Gastrocnemius medialis (tissue), 4 donors: Measurements from ENCODE around the gene NPIPB2.

Experiments used
- CTCF ChIP-seq, 5 experiments: fragments of 450-650 bp in 3 of 5; fragments of 200-600 bp in 2 of 5; sonication (generic) in 2 of 5; IDR thresholded peaks in 4 of 5; conservative IDR thresholded peaks in 1 of 5; 1 replicate in 4 of 5; 2 replicates in 1 of 5; pipeline ENCODE4 v1.5.1; 2016 to 2019; ENCODE audit warnings: antibody characterized with exemption in 5 of 5, mild to moderate bottlenecking in 3 of 5, moderate library complexity in 3 of 5
- POLR2A ChIP-seq, 2 donors: fragments of 450-650 bp; IDR thresholded peaks; one replicate each; pipeline ENCODE4 v1.6.1; 2017; ENCODE audit warnings: antibody characterized with exemption in 2 of 2, mild to moderate bottlenecking in 2 of 2, moderate library complexity in 2 of 2

- no peak for TF ChIP-seq CTCF (IDR thresholded peaks at IDR 0.05 in 4 of 5, conservative IDR thresholded peaks at IDR 0.05 in 1 of 5)
- no peak for TF ChIP-seq POLR2A (IDR thresholded peaks at IDR 0.05)
These were observed 25.5 kb upstream of the NPIPB2 start for GRCh38 chr16:11967195-11967911.
